GM18870 (cell line): ENCODE data around the gene ARF6.
"Not testable (repeated sequence)": the region's sequence is repeated elsewhere in the genome, so short reads cannot be mapped to it uniquely, and the experiment has no call there.

ENCODE experiments used
- ATAC-seq: cut with Tn5 transposase; IDR thresholded peaks from one replicate; pipeline ENCODE4 v1.9.1; 2021; ENCODE audit warnings: moderate library complexity; ENCODE audit not compliant: unreplicated experiment

The ARF6 gene

DNA sequence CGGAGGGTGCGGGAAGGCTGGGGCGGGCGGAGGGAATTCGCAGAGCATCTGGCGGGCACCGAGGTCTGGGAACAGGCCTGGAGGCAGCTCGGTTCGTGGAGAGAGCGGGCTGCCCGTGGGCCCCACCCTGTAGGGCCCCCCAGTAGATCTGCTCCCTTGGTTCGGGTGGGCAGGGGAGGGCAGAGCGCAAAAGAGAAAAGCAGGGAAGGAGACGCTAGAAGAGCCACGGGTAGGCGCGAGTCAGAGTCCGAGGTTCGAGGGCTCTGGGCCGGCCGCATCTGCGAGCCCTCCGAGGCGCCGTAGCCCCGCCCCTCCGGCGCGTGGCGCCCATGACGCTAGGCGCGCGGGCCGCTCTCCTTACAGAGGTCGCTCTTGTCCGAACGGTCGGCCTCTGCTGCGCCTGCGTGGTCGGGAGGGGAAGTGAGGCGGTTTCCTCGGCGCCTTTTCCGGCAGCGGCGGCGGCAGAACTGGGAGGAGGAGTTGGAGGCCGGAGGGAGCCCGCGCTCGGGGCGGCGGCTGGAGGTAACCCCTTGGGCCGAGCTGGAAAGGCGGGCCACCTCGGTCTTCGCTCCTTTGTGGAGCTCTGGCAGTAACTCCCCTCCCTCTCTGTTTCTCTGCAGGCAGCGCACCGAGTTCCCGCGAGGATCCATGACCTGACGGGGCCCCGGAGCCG lies at the start of gene ARF6:
ARF6 (plus strand) TSS at position 447 of the 673 bp plus-strand sequence. CDS start 655 bp downstream, outside the sequence.
- peak; percentile 67 for ATAC-seq

DNA sequence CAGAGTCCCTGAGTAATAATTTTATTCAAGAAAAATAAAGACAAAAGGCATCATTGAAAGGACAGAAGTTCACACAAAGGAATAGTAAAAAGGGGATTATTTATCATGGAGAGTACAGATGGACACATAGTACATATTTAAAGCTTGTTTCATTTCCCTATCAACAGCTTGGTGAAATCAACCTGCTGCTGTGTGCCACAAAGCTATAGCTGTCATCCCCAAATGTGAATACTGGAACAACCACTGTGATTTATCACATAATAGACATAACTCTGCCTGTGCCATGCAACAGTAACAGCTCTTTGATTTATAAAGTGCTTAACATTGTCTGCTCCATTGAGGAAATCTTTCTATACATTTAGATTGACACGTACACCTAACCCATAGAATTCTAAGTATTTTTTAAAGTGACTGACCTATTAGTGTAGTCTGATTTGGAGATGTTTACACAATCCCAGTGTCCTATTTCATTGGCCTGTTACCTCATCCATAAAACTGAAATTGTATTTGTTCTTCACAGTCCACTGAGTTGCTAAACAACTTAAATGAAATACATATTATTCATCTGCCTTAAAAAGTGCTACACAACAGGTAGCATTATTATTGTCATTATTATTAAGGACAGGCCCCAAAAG lies 43.6 kb upstream of the ARF6 start:
- ATAC-seq, result no peak

DNA sequence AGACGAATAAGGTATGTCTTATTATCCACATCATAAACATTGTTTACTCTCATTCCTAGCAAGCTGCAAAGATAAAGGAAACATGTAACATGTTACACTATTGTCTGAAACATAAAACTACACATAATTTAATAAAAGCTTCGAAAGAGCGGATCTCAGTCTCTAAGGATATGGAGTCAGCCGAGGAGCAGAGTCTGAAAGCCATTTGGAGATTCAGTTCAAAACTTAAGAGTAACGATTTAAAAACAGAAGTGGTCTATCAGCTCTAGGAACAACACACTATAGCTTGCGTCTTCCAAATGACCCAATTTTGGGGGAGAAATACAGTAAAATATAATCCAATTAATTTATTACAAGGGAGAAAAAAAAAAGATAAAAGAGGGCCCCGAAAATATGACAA lies 41.1 kb upstream of the ARF6 start:
- no peak for ATAC-seq

DNA sequence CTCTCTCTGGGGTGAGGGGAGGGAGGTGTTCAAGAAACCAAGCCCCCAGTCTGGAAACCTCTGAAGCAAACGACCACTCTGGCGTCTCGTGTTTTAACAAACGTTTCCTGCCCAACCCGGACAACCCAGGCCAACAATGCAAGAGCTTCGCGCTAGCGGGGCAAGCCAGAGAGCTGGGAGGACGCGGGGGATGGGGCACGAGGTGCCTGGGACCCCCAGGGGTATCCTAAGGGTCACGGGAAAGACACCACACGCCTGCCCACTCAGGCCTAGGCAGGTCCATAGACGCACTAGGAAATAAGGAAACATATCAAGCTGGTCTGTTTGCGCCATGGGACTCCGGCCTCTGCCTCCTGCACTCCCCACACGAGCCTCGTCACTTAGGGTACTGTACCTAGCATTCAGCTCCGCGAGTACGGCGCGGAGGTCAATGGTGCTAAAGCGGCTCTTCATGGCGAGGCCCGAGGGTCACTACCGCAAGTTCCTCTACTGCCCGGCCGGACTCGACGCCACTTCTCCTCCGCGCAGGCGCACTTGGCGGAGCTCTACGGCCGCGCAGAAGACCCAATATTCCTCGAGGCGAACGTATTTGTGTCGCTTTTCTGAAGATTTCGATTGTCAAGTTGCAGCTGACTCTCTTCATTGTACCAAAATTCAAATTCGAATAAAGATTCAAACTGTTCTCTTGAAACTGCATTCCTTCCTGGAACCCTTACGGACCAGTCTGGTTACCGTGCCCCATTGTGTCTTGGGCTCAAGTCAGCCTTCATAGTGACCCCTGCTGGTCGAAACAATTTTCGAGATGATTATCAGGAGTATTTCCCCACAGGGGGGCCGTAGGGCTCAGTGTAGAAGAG lies 40.4 kb upstream of the ARF6 start, which contains the start of gene NEMF:
NEMF (minus strand) TSS at position 488 of the 857 bp plus-strand sequence; CDS start at position 453, 35 bp downstream.
- peak; percentile 86 for ATAC-seq

DNA sequence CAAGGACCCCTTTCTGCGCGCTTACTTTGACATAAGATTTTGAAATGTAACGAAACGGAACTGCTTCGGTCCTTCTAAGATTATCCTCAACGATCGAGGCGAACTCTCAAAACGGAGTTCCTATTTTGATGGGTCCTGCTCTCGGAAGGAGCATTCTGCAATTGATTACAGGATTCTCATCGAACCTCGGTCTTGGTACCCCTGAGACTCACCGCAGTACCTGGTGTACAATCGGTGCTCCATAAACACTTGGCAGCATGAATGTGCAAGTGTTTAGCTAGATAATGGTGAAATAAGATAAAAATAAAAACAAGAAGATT lies 39.8 kb upstream of the ARF6 start:
- ATAC-seq, result no peak

DNA sequence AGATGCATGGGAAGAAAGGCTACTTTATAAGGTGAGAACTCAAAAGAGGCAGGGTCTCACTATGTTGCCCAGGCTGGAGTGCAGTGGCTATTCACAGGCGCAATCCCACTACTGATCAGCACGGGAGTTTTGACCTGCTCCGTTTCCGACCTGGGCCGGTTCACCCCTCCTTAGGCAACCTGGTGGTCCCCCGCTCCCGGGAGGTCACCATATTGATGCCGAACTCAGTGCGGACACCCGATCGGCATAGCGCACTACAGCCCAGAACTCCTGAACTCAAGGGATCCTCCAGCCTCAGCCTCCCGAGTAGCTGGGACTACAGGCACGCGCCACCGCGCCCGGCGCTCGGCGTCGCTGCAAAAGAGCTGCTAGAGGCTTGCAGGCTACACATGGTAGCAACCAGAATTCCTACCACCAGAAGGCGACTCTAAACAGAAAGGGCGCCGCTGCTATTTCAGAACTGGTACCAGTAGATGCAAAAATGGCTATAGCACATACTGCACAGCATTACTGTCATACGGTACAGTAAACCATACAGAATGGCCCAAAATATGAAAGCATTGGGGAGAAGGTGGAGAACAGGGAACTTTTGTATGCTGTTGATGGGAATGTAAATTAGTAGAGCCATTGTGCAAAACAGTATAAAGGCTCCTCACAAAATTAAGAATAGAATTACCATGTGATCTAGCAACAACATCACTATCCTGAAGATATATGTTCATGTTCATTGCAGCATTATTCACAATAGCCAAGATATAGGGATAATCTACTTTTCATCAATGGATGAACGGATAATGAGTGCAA lies 39.1 kb upstream of the ARF6 start:
- no peak for ATAC-seq

DNA sequence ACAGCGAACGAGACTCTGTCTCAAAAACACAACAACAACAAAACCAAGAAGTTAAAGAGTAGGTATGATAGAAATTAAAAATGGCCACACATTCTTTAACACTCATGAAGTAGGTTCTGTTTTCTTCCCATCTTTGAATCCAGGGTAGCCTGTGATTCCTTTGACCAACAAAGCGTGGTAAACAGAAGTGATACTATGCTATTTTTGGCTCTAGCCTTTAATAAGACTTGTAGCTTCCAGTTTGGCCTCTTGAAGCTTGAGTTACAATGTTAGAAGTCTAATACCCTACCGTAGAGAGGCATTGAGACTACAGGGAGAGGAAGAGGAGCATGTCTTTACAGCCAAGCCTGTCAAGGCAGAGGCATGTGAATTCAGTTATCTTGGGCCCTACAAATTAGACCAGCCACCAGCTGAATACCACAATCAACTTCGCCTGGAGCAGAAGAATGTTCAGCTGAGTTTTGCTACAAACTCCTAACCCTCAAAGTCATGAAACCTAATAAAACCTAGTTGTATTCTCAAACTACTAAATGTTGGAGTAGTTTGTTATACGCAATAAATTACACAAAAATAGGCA lies 35.4 kb upstream of the ARF6 start:
- no peak for ATAC-seq

DNA sequence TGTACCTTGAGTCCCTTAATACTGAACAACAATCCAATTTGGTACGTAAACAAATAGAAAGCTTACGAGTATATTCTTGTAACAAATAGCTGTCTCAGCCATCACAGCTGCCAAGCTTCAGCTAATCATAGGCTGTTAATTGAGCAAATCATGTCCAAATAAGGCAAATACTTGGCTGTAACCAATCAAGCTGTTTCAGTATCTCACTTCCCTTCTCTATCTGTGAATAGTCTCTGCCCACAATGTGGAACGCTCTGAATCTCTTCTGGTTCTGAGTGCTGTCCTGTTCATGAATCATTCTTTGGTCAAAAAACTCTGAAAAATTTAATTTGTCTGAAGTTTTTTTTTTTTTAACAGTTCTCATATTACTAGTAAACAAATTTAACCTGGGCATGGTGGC lies 34.5 kb upstream of the ARF6 start:
- no peak for ATAC-seq

DNA sequence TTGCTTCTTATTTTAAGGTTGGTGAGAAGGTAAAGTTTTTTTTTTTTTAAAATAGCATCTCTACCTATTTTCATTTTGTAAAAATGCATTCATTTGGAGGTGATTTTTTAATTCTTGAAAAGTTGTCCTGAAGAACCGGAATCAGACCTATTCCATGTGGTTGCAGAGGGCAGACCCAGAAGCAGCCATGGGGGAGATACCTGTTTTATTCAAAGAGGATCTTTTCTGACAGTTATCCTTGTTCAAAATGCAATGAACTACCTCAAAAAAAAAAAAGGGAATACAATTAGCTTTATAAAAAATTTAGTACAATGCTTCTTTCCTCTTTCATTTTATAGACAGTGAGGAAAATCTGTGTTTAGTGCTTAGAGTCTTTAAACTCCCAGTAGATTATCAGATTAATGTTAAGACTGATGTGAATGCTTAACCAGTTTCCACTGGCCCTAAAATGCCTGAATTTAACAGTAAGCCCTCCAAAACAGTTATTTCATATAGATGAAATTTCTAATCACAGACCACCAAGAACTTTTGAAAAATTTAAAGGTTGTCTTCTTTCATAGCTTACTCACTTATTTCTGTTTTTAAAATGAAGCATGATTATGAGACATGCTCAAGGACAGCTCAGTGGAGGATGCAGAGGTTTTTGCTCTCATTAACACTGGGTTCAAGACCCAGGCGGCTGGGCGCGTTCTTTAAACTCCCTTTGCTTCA lies 31.7 kb upstream of the ARF6 start:
- ATAC-seq, result no peak

DNA sequence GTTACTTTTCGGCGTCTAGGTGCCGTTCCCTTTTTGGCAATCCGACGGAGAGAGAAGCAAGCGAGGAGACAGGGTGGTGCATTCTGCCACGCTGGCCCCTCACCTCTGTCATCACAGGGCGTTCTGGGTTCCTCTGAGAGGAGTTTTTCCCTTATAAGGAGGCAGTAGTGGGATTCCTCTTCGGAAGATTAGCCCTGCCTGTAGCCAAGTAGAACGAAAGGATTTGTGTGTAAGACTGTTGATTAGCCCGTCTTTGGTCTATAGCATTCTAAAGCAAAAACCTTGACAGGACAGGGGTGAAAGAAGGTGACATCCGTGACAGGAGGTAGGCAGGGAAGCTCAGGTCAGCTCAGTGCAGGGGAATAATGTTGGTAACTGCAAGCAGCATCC lies 31.2 kb upstream of the ARF6 start:
- ATAC-seq, result peak; percentile 14

DNA sequence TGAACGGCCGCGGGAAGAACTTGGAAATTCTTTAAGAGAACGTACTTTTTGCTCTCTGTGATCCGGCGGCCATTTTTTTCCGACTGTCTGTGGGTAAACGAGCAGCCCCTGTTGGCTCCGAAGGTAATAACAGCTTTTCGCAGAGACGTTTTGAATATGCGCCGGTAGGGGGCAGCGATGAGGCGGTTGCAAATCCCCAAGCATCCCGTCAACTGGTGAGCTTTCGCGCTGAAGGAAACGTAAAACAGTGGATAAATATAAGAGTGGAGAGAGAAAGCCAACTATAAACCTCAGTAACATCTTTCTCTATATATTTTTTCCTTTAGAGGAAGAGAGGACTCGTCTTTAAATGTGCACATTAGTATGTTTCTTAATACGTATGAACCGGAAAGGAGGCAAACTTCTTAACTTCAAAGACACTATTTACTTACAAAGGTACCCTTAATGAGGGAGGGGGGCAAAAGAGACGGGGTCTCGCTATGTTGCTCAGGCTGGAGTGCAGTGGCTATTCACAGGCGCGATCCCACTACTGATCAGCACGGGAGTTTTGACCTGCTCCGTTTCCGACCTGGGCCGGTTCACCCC lies 30.7 kb upstream of the ARF6 start:
- ATAC-seq, result peak; percentile 17

DNA sequence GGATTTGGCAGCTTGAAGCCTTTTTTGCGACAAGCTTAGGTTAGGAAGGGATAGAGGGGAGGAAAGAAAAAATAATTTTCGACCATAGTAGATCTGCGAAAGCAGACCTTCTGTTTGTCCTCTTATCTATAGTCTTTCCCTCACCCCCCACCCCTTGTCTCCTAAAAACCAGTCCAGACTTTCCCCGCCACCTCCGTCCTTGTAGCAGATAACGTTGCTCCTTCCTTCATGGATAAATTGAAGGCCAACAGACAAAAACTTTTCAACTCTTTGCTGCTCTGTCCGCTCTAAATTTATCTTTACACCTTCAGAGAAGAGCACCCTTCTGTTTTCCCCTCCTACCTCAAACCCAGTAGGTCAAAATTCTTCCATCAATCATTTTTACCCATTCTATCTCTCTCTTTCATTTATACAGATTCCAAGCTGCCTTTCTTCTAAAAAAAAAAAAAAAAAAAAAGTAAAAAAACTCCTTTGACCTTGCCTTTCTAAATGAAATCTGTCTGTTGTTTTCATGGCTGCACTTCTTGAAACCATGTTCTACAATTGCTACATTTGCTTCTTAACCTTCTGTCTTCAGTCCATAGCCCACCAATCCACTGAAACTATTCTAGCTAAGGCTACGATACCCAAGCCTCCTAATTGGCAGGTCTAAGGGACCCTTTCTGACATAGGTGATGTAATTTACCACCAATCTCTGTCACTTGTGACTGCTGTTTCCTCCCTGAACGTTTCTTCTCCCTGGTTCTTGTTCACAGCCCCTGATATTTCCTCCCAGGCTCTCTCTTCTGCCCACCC lies 29.2 kb upstream of the ARF6 start:
- no peak for ATAC-seq

DNA sequence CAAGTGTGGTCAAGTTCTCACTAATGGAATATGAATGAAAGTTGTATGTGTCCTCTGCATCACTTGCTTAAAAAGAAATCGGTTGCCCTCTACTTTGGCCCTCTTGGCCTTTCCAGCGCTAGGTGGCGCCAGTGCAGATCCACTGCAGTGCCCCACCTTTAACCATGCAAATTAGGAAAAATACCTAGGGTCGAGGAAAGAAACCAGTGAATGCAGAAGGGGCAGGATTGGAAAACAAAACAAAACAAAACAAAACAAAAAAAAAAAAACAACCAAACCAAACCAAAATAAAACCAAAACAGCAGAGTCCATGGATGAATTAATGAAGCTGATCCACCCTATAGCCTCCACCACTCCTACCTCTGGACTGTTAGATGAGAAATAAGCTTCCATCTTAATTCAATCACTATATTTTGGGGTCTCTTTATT lies 27.4 kb upstream of the ARF6 start:
- no peak for ATAC-seq

DNA sequence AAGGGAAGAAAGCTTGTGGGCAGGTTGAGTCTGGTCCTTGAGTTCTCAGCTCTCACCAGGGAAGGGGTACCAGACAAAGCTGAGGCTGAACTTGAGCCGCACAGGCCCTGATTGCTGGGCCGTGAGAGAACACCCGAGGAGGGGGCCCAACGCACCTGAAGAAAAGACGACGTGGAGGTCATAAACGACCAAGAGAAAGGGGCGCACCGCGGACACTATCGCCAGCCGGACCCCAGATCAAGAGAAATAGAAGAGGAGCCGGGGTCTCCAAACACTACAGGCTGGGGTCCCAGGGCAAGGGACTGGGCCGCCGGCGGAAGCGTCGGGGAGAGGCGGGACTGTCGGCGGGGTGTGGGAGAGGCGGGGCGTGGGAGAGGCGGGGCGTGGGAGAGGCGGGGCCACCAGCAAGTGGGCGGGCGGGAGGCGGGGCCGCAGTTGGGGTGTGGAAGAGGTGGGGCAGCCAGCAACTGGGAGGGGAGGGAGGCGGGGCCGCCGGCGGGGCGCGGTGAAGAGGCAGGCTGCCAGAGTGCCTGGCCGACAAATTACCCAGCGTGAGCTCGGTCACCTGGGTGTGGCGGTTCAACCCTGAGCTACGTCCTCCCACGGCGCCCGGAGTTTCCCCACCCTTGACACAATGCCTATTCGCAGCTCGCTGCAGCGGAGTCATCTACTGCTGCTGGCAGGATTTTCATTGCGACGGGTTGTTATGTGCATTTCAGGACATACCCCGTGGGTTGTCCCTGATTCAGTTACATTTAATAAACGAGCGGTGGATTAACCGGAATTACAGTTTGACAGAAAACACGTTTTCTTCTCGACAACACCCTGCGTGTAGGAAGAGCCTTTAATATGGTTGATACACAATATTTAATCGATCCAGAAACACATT lies 24.8 kb upstream of the ARF6 start:
- peak; percentile 78 for ATAC-seq

DNA sequence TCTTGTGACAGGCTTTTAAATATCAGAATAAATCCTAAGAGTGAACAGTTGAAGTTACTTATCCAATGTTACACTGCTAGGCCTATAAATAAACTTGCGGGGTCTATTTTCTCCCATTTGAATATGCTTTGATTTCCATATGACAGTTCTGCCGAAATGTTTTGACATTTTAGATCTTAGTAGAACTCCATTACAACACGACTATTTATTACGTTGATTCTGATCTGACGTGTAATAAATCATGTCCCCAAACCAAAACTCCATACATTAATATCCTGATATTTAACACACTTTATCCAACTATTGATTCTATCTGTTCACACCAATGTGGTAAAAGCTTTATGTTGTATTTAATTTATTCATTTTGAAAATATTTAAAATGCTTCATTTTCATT lies 24.2 kb upstream of the ARF6 start:
- ATAC-seq, result no peak

DNA sequence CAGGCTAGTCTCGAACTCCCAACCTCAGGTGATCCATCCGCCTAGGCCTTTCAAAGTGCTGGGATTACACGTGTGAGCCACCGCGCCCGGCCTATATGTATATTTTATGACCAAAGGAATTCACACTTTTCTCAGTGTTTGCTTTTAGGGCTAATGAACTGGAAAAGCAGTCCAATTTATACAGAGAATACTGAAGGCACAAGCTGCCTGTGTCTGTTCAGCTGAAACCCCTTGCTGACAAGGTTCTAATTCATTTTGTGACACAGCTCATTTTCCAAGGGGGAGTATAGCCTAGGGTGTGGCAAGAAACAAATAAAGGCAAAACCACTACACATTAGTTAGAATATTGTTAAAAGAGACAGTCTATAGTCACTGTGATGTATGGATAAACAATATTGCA lies 22.0 kb upstream of the ARF6 start:
- ATAC-seq, result no peak

DNA sequence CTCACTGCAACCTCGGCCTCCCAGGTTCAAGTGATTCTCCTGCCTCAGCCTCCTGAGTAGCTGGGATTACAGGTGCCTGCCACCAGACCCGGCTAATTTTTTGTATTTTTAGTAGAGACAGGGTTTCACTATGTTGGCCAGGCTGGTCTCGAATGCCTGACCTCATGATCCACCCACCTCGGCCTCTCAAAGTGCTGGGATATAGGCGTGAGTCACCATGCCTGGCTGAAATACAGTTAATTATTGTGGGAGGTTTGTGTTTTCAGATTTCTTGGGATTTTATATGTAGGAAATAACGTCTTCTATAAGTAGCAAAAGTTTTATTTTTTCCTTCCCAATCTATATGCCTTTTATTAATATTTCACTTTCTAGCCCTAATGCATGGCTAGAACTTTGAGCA lies 19.3 kb upstream of the ARF6 start:
- not testable (repeated sequence) for ATAC-seq

DNA sequence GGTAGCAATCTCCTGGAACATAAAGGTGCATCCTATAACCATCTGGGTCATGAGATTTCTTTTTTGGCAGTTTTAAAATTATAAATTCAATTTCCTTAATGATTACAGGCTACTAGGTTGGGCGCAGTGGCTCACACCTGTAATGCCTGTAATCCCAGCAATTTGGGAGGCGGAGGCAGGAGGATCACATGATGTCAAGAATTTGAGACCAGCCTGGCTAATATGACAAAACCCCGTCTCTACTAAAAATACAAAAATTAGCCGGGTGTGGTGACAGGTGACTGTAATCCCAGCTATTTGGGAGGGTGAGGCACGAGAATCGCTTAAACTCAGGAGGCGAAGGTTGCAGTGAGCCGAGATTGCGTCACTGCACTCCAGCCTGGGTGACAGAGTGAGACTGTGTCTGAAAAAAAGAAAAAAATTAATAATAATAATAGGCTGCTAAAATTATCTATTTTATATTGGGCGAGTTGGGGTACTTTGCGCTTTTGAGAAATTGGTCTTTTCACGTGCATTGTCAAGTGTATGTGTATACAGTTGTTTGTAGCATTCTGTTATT lies 17.2 kb upstream of the ARF6 start:
- no peak for ATAC-seq
